Cardiac septum (tissue), 1 donor: Measurements from ENCODE around the gene KRTAP7-1. TPM values are rescaled to one million over a fixed set of nuclear protein-coding genes. Genes with fewer than 3 reads are reported as not detected.

Experiments used
- DNase-seq: peaks from one replicate; pipeline ENCODE4 v3.0.0-alpha.2; 2020; ENCODE audit warnings: low spot score
- intact Hi-C: fragments of 100-400 bp; cut with DNase I; formaldehyde crosslinking; loops from one replicate; pipeline ENCODE4 v1.14.0; 2022
- long read RNA-seq: library from polyadenylated mRNA; unstranded; transcript quantifications from one replicate; pipeline ENCODE4 v2.0.0, GENCODE V29; 2021
- total RNA-seq: library from RNA; stranded (reverse); fragmentation: NEBNext Ultra II Directional; extraction: Animal tissue kit (Norgen Biotek cat#: 25700); gene quantifications from one replicate; pipeline ENCODE4 v1.2.1, GENCODE V29; 2021
- donor health status: DM: no; HTN: no; CAD: no.

The KRTAP7-1 gene, protein sequence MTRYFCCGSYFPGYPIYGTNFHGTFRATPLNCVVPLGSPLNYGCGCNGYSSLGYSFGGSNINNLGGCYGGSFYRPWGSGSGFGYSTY
- not detected for total RNA-seq
- long read RNA-seq, result 0 reads

GRCh38 chr21:30829659-30830058, at the start of gene KRTAP7-1:
Gene KRTAP7-1, minus strand, starts transcription at chr21:30829759. Its CDS starts 61 bp downstream, at chr21:30829698.
- no peak for DNase-seq
- intact Hi-C loops, result loop anchor here (5.0 kb wide), 1 partner anchor 258 kb away; no protein-coding TSS in a partner anchor

DNA sequence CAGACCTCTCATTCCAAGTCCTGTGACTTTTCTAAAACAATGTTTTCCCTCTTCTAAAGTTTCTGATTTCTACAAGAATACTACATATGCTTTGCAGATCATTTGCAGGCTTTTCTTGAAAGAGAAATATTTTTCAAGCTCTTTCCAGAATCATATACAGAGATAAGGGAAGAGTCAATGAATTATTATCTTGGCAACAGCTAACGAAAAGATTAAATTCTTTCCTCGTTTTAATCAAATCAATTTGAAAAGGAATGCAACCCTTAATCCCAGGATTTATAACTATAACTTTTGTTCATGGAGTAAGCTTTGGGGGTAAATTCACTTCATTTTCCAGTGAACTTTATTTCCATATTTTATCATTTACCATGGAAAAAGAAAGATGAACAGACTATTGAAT, 45.0 kb upstream of the KRTAP7-1 start:
- DNase-seq, result no peak
- intact Hi-C loops, result no loop called here

DNA sequence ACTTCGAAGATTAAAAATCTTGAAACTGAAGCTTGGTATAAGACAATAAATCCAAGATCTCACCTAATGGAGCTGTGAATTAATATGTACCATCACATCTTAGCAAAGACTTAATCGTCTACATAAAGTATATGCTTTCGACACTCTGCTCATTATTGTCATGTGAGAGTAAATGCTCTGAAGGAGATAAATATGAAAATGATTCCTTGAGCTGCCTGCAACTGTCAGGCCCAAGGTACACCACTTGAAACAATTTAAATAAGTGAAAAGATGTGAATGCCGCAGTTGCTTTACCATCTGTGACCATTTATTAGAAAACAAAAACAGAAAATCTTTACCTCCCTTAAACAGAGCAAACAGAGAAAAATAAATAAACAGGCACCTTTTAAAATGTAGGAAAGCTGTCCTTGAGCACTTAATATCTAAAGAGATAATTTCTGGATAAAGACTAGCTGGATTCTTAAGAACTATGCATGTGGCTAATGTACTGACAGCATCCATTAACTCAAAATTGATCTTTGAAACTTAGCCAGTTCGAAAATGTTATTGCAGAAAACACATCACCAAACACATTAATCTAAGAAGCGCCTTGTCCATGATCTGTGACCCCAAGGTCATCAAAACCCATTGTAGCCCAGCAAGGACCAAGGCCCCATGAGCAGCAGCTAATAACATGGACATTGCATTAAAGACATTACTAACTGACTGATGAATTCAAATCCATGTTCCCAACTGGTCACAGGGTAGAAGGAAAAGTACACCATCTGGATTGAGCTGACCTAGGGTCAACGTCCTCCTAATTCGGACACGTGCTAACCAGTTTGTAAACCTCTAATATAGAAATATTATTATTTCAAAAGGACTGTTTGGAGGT, 18.3 kb upstream of the KRTAP7-1 start:
- DNase-seq, result no peak
- intact Hi-C loops, result no loop called here

GRCh38 chr21:30842990-30843389, 13.4 kb upstream of the KRTAP7-1 start:
- intact Hi-C loops, result no loop called here

GRCh38 chr21:30839304-30839703, 9.7 kb upstream of the KRTAP7-1 start:
- no peak for DNase-seq
- intact Hi-C loops, result no loop called here

More at GRCh38 chr21:30842990-30843389, 13.4 kb upstream of the KRTAP7-1 start:
- no peak for DNase-seq

GRCh38 chr21:30838536-30838935, 9.0 kb upstream of the KRTAP7-1 start:
- DNase-seq, result no peak
- intact Hi-C loops, result no loop called here

DNA sequence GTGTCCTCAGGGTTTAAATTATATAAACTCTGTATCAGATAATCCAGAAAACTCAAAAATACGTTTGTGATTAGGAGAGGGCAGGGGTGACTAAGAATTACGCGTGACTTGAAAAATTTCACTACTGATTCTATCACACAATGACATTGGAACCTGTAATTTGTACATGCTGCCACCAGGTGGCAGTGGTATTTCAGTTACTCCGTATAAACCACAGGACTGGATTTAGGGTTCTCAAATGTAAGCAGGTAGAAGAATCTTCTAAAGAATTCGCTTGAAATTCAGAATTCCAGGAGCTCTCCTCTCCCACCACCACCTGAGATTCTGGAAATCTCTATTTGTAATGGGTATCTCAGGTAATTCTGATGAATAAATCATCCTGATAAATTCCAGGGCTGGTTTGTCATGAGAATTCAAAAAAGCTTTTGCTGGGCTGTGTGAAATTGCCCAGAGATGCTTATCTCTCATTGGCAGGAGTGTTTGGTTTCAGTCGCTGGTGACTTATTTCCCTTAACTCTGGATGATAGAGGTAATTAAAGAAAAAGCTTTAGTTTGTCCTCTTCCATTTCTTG, 1.7 kb upstream of the KRTAP7-1 start:
- no peak for DNase-seq
- intact Hi-C loops, result loop anchor here (5.0 kb wide), 1 partner anchor 256 kb away; no protein-coding TSS in a partner anchor

GRCh38 chr21:30818837-30819610, 10.5 kb downstream of the KRTAP7-1 start:
- intact Hi-C loops, result no loop called here
- no peak for DNase-seq

GRCh38 chr21:30813174-30813573, 16.4 kb downstream of the KRTAP7-1 start, which contains the start of gene KRTAP8-1:
Gene KRTAP8-1, minus strand, starts transcription at chr21:30813274. Its CDS starts 54 bp downstream, at chr21:30813220.
- intact Hi-C loops, result no loop called here
- no peak for DNase-seq

GRCh38 chr21:30800605-30801004, 29.0 kb downstream of the KRTAP7-1 start:
- DNase-seq, result no peak
- intact Hi-C loops, result no loop called here

GRCh38 chr21:30793581-30794314, 35.8 kb downstream of the KRTAP7-1 start:
- no peak for DNase-seq
- intact Hi-C loops, result no loop called here

DNA sequence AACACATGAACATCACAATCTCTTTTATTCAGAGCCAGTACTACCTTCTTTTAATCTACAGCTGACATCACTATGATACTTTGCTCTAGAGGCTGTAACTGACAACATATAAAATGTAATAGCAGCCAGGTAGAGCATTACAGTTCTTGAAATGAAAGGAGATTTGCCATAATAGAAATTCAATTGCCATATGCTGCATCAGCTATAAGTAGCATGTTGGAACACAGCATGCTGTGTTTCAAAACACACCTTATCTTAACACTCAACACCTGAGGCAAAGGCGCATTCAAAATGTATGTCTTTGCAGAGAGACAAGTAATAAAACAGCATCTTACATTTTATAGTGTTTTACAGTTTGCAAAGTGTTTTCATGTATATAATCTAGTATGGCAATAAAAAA, 50.3 kb downstream of the KRTAP7-1 start:
- no peak for DNase-seq
- intact Hi-C loops, result no loop called here

Other genes with a start within 250 kb of the KRTAP7-1 start
- gene KRTAP22-2, start 239.4 kb downstream of the KRTAP7-1 start, total RNA-seq, result not detected
- gene KRTAP6-3, start 237.3 kb downstream of the KRTAP7-1 start, total RNA-seq, result not detected
- not detected for gene KRTAP6-2, start 230.9 kb downstream of the KRTAP7-1 start, total RNA-seq
- not detected for gene KRTAP22-1, start 228.7 kb downstream of the KRTAP7-1 start, total RNA-seq
- not detected for gene KRTAP6-1, start 215.8 kb downstream of the KRTAP7-1 start, total RNA-seq
- not detected for gene KRTAP20-1, start 213.3 kb downstream of the KRTAP7-1 start, total RNA-seq
- gene KRTAP20-4, start 209.1 kb downstream of the KRTAP7-1 start, total RNA-seq, result not detected
- gene KRTAP20-2, start 194.6 kb downstream of the KRTAP7-1 start, total RNA-seq, result not detected
- gene KRTAP20-3, start 186.9 kb downstream of the KRTAP7-1 start, total RNA-seq, result not detected
- gene KRTAP21-3, start 111.0 kb downstream of the KRTAP7-1 start, total RNA-seq, result not detected
- gene KRTAP21-2, start 82.5 kb downstream of the KRTAP7-1 start, total RNA-seq, result not detected
- not detected for gene KRTAP21-1, start 74.3 kb downstream of the KRTAP7-1 start, total RNA-seq
- gene KRTAP8-1, start 16.5 kb downstream of the KRTAP7-1 start, total RNA-seq, result not detected
- gene KRTAP11-1, start 51.8 kb upstream of the KRTAP7-1 start, total RNA-seq, result not detected
- gene KRTAP19-8, start 208.7 kb upstream of the KRTAP7-1 start, total RNA-seq, result not detected